SK-N-SH treated with all-trans-retinoic acid at 6 μM for 48 hours (cell line): Measurements from ENCODE around the gene POU6F2.

ENCODE experiments used
- ATAC-seq: fragments of 200-7000 bp; cut with Tn5 transposase; 3 replicates; pipeline ENCODE4 v1.9.1; 2020; ENCODE audit warnings: mild to moderate bottlenecking, moderate library complexity
- ARNTL ChIP-seq: fragments of 450-650 bp; formaldehyde crosslinking; IDR thresholded peaks from 2 replicates; pipeline ENCODE4 v1.5.0; 2020; ENCODE audit warnings: low read depth, mild to moderate bottlenecking, moderate library complexity, borderline replicate concordance
- CSDC2 ChIP-seq: fragments of 250-450 bp; sonication (Bioruptor Pico); IDR thresholded peaks from 2 replicates; pipeline ENCODE4 v1.5.0; 2020; ENCODE audit warnings: mild to moderate bottlenecking, moderate library complexity
- ESRRG ChIP-seq: fragments of 250-450 bp; sonication (Bioruptor Pico); IDR thresholded peaks from 2 replicates; pipeline ENCODE4 v1.6.1; 2021; ENCODE audit warnings: mild to moderate bottlenecking
- GLIS3 ChIP-seq: fragments of 250-450 bp; sonication (Bioruptor Pico); IDR thresholded peaks from 2 replicates; pipeline ENCODE4 v1.5.0; 2020; ENCODE audit warnings: mild to moderate bottlenecking, moderate library complexity
- ISL1 ChIP-seq: fragments of 250-450 bp; sonication (Bioruptor Pico); IDR thresholded peaks from 2 replicates; pipeline ENCODE4 v2.1.2; 2022; ENCODE audit warnings: mild to moderate bottlenecking, moderate library complexity
- OSR1 ChIP-seq: fragments of 250-450 bp; sonication (Bioruptor Pico); IDR thresholded peaks from 2 replicates; pipeline ENCODE4 v1.8.0; 2022; ENCODE audit warnings: moderate library complexity, mild to moderate bottlenecking, inconsistent platforms
- PPARA ChIP-seq: fragments of 250-450 bp; sonication (Bioruptor Pico); IDR thresholded peaks from 2 replicates; pipeline ENCODE4 v1.5.0; 2020; ENCODE audit warnings: mild to moderate bottlenecking, borderline replicate concordance
- RARB ChIP-seq: fragments of 250-450 bp; sonication (Bioruptor Pico); IDR thresholded peaks from 2 replicates; pipeline ENCODE4 v1.8.0; 2021; ENCODE audit warnings: mild to moderate bottlenecking, moderate library complexity
- SNAI2 ChIP-seq: fragments of 250-450 bp; sonication (Bioruptor Pico); IDR thresholded peaks from 2 replicates; pipeline ENCODE4 v1.5.0; 2020; ENCODE audit warnings: mild to moderate bottlenecking, moderate library complexity
- TCF4 ChIP-seq: fragments of 250-450 bp; sonication (Bioruptor Pico); IDR thresholded peaks from 2 replicates; pipeline ENCODE4 v1.8.0; 2021; ENCODE audit warnings: mild to moderate bottlenecking, moderate library complexity, borderline replicate concordance
- TOX ChIP-seq: fragments of 250-450 bp; sonication (Bioruptor Pico); IDR thresholded peaks from 2 replicates; pipeline ENCODE4 v1.8.0; 2021; ENCODE audit warnings: mild to moderate bottlenecking, moderate library complexity, borderline replicate concordance
- ZC3H10 ChIP-seq: fragments of 250-450 bp; sonication (Bioruptor Pico); IDR thresholded peaks from 2 replicates; pipeline ENCODE4 v1.5.1; 2021; ENCODE audit warnings: mild to moderate bottlenecking, moderate library complexity
- ZFP3 ChIP-seq: fragments of 250-450 bp; sonication (Bioruptor Pico); IDR thresholded peaks from 2 replicates; pipeline ENCODE4 v1.5.0; 2020; ENCODE audit warnings: mild to moderate bottlenecking, moderate library complexity
- ZFP30 ChIP-seq: fragments of 450-650 bp; formaldehyde crosslinking; IDR thresholded peaks from 2 replicates; pipeline ENCODE4 v1.5.0; 2022; ENCODE audit warnings: mild to moderate bottlenecking, moderate library complexity
- ZNF565 ChIP-seq: fragments of 450-650 bp; formaldehyde crosslinking; conservative IDR thresholded peaks from 2 replicates; pipeline ENCODE4 v1.5.0; 2020; ENCODE audit warnings: low read depth, mild to moderate bottlenecking, moderate library complexity
- ZNF70 ChIP-seq: fragments of 450-650 bp; formaldehyde crosslinking; IDR thresholded peaks from 2 replicates; pipeline ENCODE4 v1.5.0; 2020; ENCODE audit warnings: mild to moderate bottlenecking, moderate library complexity
- TF ChIP-seq, protein P1 (sequence below): fragments of 250-450 bp; sonication (Bioruptor Pico); IDR thresholded peaks from 2 replicates; pipeline ENCODE4 v1.5.1; 2020; ENCODE audit warnings: low read depth, mild to moderate bottlenecking, moderate library complexity
- TF ChIP-seq, protein P2 (sequence below): fragments of 250-450 bp; sonication (Bioruptor Pico); IDR thresholded peaks from 2 replicates; pipeline ENCODE4 v1.8.0; 2020; ENCODE audit warnings: mild to moderate bottlenecking, moderate library complexity, borderline replicate concordance
- TF ChIP-seq, protein P3 (sequence below): fragments of 250-450 bp; sonication (Bioruptor Pico); IDR thresholded peaks from 2 replicates; pipeline ENCODE4 v1.8.0; 2021; ENCODE audit warnings: low read depth, mild to moderate bottlenecking, moderate library complexity, borderline replicate concordance
- TF ChIP-seq, protein P4 (sequence below): fragments of 250-450 bp; sonication (Bioruptor Pico); IDR thresholded peaks from 2 replicates; pipeline ENCODE4 v1.5.0; 2020; ENCODE audit warnings: mild to moderate bottlenecking, moderate library complexity
- TF ChIP-seq, protein P5 (sequence below): fragments of 250-450 bp; sonication (Bioruptor Pico); IDR thresholded peaks from 2 replicates; pipeline ENCODE4 v1.5.1; 2021; ENCODE audit warnings: mild to moderate bottlenecking, moderate library complexity

Gene POU6F2

DNA sequence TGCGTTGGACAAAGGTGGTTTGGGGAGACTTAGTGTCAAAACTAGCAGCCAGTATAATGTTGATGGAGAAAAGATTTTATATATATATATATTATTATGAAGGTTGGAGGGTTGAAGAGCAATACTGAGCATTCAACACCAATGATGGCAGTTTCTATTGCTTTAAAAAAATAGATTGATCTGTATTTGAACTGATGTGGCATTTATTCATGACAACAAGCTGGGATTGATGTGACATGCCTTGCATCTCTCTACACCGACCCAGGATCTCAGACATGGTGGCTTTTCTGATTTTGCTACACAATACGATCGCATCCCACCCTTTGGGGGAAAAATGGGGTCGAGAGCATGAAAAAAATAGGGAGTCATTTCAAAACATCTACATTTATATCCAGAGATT lies 175.4 kb downstream of the POU6F2 start:
- no peak for ATAC-seq
- no peak for TF ChIP-seq RARB (CRISPR knock-in tag)
- no peak for TF ChIP-seq ZNF565 (CRISPR knock-in tag)
- TF ChIP-seq, protein P1, sequence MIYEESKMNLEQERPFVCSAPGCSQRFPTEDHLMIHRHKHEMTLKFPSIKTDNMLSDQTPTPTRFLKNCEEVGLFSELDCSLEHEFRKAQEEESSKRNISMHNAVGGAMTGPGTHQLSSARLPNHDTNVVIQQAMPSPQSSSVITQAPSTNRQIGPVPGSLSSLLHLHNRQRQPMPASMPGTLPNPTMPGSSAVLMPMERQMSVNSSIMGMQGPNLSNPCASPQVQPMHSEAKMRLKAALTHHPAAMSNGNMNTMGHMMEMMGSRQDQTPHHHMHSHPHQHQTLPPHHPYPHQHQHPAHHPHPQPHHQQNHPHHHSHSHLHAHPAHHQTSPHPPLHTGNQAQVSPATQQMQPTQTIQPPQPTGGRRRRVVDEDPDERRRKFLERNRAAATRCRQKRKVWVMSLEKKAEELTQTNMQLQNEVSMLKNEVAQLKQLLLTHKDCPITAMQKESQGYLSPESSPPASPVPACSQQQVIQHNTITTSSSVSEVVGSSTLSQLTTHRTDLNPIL (CRISPR knock-in tag), result no peak
- TF ChIP-seq, protein P2, sequence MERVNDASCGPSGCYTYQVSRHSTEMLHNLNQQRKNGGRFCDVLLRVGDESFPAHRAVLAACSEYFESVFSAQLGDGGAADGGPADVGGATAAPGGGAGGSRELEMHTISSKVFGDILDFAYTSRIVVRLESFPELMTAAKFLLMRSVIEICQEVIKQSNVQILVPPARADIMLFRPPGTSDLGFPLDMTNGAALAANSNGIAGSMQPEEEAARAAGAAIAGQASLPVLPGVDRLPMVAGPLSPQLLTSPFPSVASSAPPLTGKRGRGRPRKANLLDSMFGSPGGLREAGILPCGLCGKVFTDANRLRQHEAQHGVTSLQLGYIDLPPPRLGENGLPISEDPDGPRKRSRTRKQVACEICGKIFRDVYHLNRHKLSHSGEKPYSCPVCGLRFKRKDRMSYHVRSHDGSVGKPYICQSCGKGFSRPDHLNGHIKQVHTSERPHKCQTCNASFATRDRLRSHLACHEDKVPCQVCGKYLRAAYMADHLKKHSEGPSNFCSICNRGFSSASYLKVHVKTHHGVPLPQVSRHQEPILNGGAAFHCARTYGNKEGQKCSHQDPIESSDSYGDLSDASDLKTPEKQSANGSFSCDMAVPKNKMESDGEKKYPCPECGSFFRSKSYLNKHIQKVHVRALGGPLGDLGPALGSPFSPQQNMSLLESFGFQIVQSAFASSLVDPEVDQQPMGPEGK (CRISPR knock-in tag), result no peak
- TF ChIP-seq ZNF70 (CRISPR knock-in tag), result no peak
- TF ChIP-seq ISL1 (CRISPR knock-in tag), result no peak
- TF ChIP-seq GLIS3 (CRISPR knock-in tag), result no peak
- no peak for TF ChIP-seq CSDC2 (CRISPR knock-in tag)
- no peak for TF ChIP-seq ARNTL (CRISPR knock-in tag)
- TF ChIP-seq SNAI2 (CRISPR knock-in tag), result no peak
- TF ChIP-seq ZC3H10 (CRISPR knock-in tag), result no peak
- TF ChIP-seq, protein P3, sequence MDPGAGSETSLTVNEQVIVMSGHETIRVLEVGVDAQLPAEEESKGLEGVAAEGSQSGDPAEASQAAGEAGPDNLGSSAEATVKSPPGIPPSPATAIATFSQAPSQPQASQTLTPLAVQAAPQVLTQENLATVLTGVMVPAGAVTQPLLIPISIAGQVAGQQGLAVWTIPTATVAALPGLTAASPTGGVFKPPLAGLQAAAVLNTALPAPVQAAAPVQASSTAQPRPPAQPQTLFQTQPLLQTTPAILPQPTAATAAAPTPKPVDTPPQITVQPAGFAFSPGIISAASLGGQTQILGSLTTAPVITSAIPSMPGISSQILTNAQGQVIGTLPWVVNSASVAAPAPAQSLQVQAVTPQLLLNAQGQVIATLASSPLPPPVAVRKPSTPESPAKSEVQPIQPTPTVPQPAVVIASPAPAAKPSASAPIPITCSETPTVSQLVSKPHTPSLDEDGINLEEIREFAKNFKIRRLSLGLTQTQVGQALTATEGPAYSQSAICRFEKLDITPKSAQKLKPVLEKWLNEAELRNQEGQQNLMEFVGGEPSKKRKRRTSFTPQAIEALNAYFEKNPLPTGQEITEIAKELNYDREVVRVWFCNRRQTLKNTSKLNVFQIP (CRISPR knock-in tag), result no peak
- TF ChIP-seq, protein P4, sequence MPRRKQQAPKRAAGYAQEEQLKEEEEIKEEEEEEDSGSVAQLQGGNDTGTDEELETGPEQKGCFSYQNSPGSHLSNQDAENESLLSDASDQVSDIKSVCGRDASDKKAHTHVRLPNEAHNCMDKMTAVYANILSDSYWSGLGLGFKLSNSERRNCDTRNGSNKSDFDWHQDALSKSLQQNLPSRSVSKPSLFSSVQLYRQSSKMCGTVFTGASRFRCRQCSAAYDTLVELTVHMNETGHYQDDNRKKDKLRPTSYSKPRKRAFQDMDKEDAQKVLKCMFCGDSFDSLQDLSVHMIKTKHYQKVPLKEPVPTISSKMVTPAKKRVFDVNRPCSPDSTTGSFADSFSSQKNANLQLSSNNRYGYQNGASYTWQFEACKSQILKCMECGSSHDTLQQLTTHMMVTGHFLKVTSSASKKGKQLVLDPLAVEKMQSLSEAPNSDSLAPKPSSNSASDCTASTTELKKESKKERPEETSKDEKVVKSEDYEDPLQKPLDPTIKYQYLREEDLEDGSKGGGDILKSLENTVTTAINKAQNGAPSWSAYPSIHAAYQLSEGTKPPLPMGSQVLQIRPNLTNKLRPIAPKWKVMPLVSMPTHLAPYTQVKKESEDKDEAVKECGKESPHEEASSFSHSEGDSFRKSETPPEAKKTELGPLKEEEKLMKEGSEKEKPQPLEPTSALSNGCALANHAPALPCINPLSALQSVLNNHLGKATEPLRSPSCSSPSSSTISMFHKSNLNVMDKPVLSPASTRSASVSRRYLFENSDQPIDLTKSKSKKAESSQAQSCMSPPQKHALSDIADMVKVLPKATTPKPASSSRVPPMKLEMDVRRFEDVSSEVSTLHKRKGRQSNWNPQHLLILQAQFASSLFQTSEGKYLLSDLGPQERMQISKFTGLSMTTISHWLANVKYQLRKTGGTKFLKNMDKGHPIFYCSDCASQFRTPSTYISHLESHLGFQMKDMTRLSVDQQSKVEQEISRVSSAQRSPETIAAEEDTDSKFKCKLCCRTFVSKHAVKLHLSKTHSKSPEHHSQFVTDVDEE (CRISPR knock-in tag), result no peak
- TF ChIP-seq PPARA (CRISPR knock-in tag), result no peak
- no peak for TF ChIP-seq TCF4 (CRISPR knock-in tag)
- no peak for TF ChIP-seq ZFP3

DNA sequence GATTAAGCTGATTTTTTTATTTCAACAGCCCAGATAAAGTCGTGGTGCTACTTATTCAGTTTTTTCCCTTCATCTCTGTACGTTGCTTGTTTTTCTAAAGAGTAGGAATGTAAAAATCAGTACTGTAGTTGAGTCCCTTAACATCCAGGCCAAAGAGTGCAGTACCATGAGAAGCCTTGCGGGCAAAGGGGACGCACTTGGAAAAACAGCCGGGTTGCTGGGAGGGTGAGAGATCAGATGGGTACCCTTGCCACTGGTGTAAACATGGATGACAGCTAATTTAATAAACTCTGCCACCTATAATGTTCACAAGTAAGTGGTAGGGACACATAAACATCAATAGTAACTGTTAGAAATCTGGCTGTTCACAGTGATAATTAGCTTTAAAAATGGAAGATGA lies 175.9 kb downstream of the POU6F2 start:
- TF ChIP-seq ARNTL (CRISPR knock-in tag), result no peak
- TF ChIP-seq, protein P5, sequence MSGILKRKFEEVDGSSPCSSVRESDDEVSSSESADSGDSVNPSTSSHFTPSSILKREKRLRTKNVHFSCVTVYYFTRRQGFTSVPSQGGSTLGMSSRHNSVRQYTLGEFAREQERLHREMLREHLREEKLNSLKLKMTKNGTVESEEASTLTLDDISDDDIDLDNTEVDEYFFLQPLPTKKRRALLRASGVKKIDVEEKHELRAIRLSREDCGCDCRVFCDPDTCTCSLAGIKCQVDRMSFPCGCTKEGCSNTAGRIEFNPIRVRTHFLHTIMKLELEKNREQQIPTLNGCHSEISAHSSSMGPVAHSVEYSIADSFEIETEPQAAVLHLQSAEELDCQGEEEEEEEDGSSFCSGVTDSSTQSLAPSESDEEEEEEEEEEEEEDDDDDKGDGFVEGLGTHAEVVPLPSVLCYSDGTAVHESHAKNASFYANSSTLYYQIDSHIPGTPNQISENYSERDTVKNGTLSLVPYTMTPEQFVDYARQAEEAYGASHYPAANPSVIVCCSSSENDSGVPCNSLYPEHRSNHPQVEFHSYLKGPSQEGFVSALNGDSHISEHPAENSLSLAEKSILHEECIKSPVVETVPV (CRISPR knock-in tag), result no peak
- no peak for ATAC-seq

DNA sequence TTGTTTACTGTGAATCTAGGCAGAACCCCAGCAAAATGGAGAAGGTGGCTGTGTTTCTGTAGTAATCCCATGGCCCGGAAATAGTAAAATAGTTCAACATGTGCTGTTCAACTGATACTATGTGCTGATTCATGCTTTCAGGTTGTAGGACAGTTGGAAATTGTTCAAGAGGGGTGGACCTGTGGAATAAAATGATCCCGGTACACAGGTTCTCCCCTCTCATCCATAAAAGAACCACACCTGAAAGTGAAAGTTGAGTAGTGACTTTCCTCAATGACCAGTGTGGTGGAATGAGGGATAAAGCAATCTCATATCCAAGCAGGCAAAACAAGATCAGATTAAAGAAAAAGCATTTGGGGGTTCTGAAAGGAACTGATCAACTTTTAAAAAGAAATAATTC lies 177.1 kb downstream of the POU6F2 start:
- no peak for TF ChIP-seq GLIS3 (CRISPR knock-in tag)
- no peak for TF ChIP-seq ISL1 (CRISPR knock-in tag)
- TF ChIP-seq ZNF565 (CRISPR knock-in tag), result no peak
- no peak for TF ChIP-seq PPARA (CRISPR knock-in tag)
- TF ChIP-seq, protein P2 (CRISPR knock-in tag), result no peak
- TF ChIP-seq TOX, result no peak
- TF ChIP-seq ARNTL (CRISPR knock-in tag), result no peak
- TF ChIP-seq ZC3H10 (CRISPR knock-in tag), result no peak
- no peak for TF ChIP-seq ZFP30 (CRISPR knock-in tag)
- TF ChIP-seq, protein P1 (CRISPR knock-in tag), result no peak
- TF ChIP-seq OSR1, result no peak
- TF ChIP-seq, protein P4 (CRISPR knock-in tag), result no peak
- no peak for TF ChIP-seq SNAI2 (CRISPR knock-in tag)
- TF ChIP-seq TCF4 (CRISPR knock-in tag), result no peak
- no peak for TF ChIP-seq ESRRG (CRISPR knock-in tag)
- TF ChIP-seq, all 23 proteins: peak for 0
- ATAC-seq, result no peak
